Liver (tissue), 9 donors: Measurements from ENCODE around the gene C18orf54. TPM values are rescaled to one million over a fixed set of nuclear protein-coding genes. Genes with fewer than 3 reads are reported as not detected.

Source experiments
- DNase-seq: peaks from one replicate; pipeline ENCODE4 v3.0.0-alpha.2; 2017; ENCODE audit warnings: low spot score
- H3K27ac ChIP-seq, 2 donors: one replicate each; pipeline ENCODE4 v1.7.0; 2013; ENCODE audit warnings: inconsistent platforms in 2 of 2, low read length in 2 of 2, control low read depth in 1 of 2, low read depth in 1 of 2, mild to moderate bottlenecking in 1 of 2
- H3K27me3 ChIP-seq, 4 donors: one replicate each; pipeline versions ENCODE4 v1.6.1 to v1.7.0; 2013; ENCODE audit warnings: low read length in 3 of 4, inconsistent platforms in 1 of 4, mild to moderate bottlenecking in 1 of 4, moderate library complexity in 1 of 4; ENCODE audit not compliant: control insufficient read depth in 4 of 4, insufficient read depth in 4 of 4
- H3K36me3 ChIP-seq, 4 donors: one replicate each; pipeline versions ENCODE4 v1.6.1 to v1.7.0; 2013; ENCODE audit warnings: low read length in 3 of 4, mild to moderate bottlenecking in 3 of 4, low read depth in 1 of 4, moderate library complexity in 1 of 4; ENCODE audit not compliant: control insufficient read depth in 4 of 4, insufficient read depth in 3 of 4
- H3K4me1 ChIP-seq, 4 donors: one replicate each; pipeline versions ENCODE4 v1.6.1 to v1.7.0; 2013; ENCODE audit warnings: low read length in 3 of 4, mild to moderate bottlenecking in 3 of 4, moderate library complexity in 1 of 4; ENCODE audit not compliant: control insufficient read depth in 4 of 4, insufficient read depth in 4 of 4
- H3K4me3 ChIP-seq, 3 donors: one replicate each; pipeline versions ENCODE4 v1.6.1 to v1.7.0; 2013; ENCODE audit warnings: low read length in 3 of 3, control low read depth in 1 of 3, low read depth in 1 of 3, mild to moderate bottlenecking in 1 of 3
- H3K9ac ChIP-seq, 2 donors: one replicate each; pipeline ENCODE4 v1.7.0; 2013; ENCODE audit warnings: low read length in 2 of 2, mild to moderate bottlenecking in 2 of 2, moderate library complexity in 2 of 2, control low read depth in 1 of 2, low read depth in 1 of 2
- H3K9me3 ChIP-seq, 4 donors: one replicate each; pipeline versions ENCODE4 v1.6.1 to v1.7.0; 2013; ENCODE audit warnings: low read length in 3 of 4; ENCODE audit not compliant: control insufficient read depth in 4 of 4
- ATF3 ChIP-seq: IDR thresholded peaks from 2 replicates; pipeline ENCODE4 v1.6.1; 2016; ENCODE audit warnings: antibody characterized with exemption
- CTCF ChIP-seq: fragments of 150-350 bp; IDR thresholded peaks from 2 replicates; pipeline ENCODE4 v1.5.1; 2017; ENCODE audit warnings: improper control_type of control experiment, low read depth, low read length; ENCODE audit not compliant: missing input control
- EGR1 ChIP-seq, 2 donors: IDR thresholded peaks; 2 replicates each; pipeline ENCODE4 v1.6.1; 2016 to 2018; ENCODE audit warnings: antibody characterized with exemption in 2 of 2, low read depth in 2 of 2
- FOXA1 ChIP-seq: IDR thresholded peaks from 2 replicates; pipeline ENCODE4 v1.6.1; 2016; ENCODE audit warnings: antibody characterized with exemption
- FOXA2 ChIP-seq: IDR thresholded peaks from 2 replicates; pipeline ENCODE4 v1.6.1; 2016; ENCODE audit warnings: antibody characterized with exemption
- GABPA ChIP-seq, 2 donors: IDR thresholded peaks in 1 of 2; conservative IDR thresholded peaks in 1 of 2; 2 replicates each; pipeline ENCODE4 v1.6.1; 2016; ENCODE audit warnings: antibody characterized with exemption in 2 of 2, mild to moderate bottlenecking in 1 of 2, moderate library complexity in 1 of 2
- HNF4G ChIP-seq: IDR thresholded peaks from 2 replicates; pipeline ENCODE4 v1.6.1; 2016; ENCODE audit warnings: antibody characterized with exemption
- JUND ChIP-seq, 2 donors: IDR thresholded peaks; 2 replicates each; pipeline ENCODE4 v1.6.1; 2016; ENCODE audit warnings: antibody characterized with exemption in 2 of 2
- MAX ChIP-seq: IDR thresholded peaks from 2 replicates; pipeline ENCODE4 v1.6.1; 2016; ENCODE audit warnings: antibody characterized with exemption
- NR2F2 ChIP-seq: IDR thresholded peaks from 2 replicates; pipeline ENCODE4 v1.6.1; 2016; ENCODE audit warnings: antibody characterized with exemption
- RAD21 ChIP-seq, 2 donors: IDR thresholded peaks; 2 replicates each; pipeline ENCODE4 v1.6.1; 2016; ENCODE audit warnings: antibody characterized with exemption in 2 of 2, mild to moderate bottlenecking in 2 of 2
- REST ChIP-seq: IDR thresholded peaks from 2 replicates; pipeline ENCODE4 v1.6.1; 2016; ENCODE audit warnings: antibody characterized with exemption, mild to moderate bottlenecking
- RXRA ChIP-seq, 2 donors: IDR thresholded peaks; 2 replicates each; pipeline ENCODE4 v1.6.1; 2017 to 2018; ENCODE audit warnings: antibody characterized with exemption in 2 of 2, mild to moderate bottlenecking in 1 of 2
- SP1 ChIP-seq: IDR thresholded peaks from 2 replicates; pipeline ENCODE4 v1.6.1; 2018; ENCODE audit warnings: antibody characterized with exemption, mild to moderate bottlenecking
- YY1 ChIP-seq: IDR thresholded peaks from 2 replicates; pipeline ENCODE4 v1.6.1; 2016; ENCODE audit warnings: antibody characterized with exemption, mild to moderate bottlenecking
- ZBTB33 ChIP-seq: IDR thresholded peaks from 2 replicates; pipeline ENCODE4 v1.6.1; 2016; ENCODE audit warnings: antibody characterized with exemption
- WGBS: extraction: QIAGEN DNeasy Blood & Tissue Kit; methylation state at CpG from one replicate; pipeline ENCODE4 v1.1.7; 2013; 5-methylcytosine and 5-hydroxymethylcytosine counted together
- polyA plus RNA-seq, 2 donors: library from polyadenylated mRNA; stranded (reverse) in 1 of 2; unstranded in 1 of 2; fragments of 200-250 nt in 1 of 2; fragments of >200 nt in 1 of 2; fragmentation: Nextera tagmentation in 1 of 2; extraction: Ambion mirVana in 1 of 2; gene quantifications; one replicate each; pipeline versions ENCODE4 v1.2.1 to v1.2.3, GENCODE V29; 2013 to 2015
- total RNA-seq, 2 donors: library from RNA; depleted of rRNA; stranded (reverse); fragments of >200 nt; gene quantifications; one replicate each; pipeline ENCODE4 v1.2.3, GENCODE V29; 2014
- donor health status: healthy.
- donor health status: healthy.
- donor health status: healthy.
- donor health status: healthy.
- donor health status: healthy.

The C18orf54 gene
- total and polyA plus RNA-seq, 4 donors, result 0.21 to 4.9 (median 0.33) TPM

- TF ChIP-seq CTCF (no peak), FOXA1 (no peak), NR2F2 (no peak)
- no peak overlapping the region for H3K9ac ChIP-seq
- 72% methylated on average over 3 of the region's 3 CpGs for WGBS
Measured at GRCh38 chr18:54360406-54360805, 2.7 kb downstream of the C18orf54 start.

GRCh38 chr18:54378057-54378456 is 20.4 kb downstream of the C18orf54 start:
- Histone ChIP-seq H3K27me3 (no peaks in the 10 kb centered on the region), H3K9ac (no peak overlapping the region), H3K4me3 (no peak overlapping the region), H3K36me3 (peaks cover 0 to 2% (median 0%) of the 10 kb centered on the region in 4 donors), H3K27ac (no peak overlapping the region), H3K9me3 (no peaks in the 10 kb centered on the region), H3K4me1 (no peaks in the 10 kb centered on the region)
- TF ChIP-seq HNF4G (no peak), CTCF (no peak), YY1 (no peak), ZBTB33 (no peak), FOXA2 (no peak), SP1 (no peak), RXRA (IDR thresholded peaks at IDR 0.05) (no peak), MAX (no peak), GABPA (IDR thresholded peaks at IDR 0.05 in 1 of 2, conservative IDR thresholded peaks at IDR 0.05 in 1 of 2) (no peak), REST (no peak), RAD21 (IDR thresholded peaks at IDR 0.05) (no peak), JUND (IDR thresholded peaks at IDR 0.05) (no peak), FOXA1 (no peak), EGR1 (IDR thresholded peaks at IDR 0.05; ENCODE audit: low read depth in 2 of 2) (no peak), NR2F2 (no peak), ATF3 (no peak)
- 95% methylated on average over 4 of the region's 4 CpGs for WGBS
- DNase-seq, result no peak

More at GRCh38 chr18:54360406-54360805, 2.7 kb downstream of the C18orf54 start:
- peaks cover 0 to 19% (median 11%) of the 10 kb centered on the region in 4 donors for H3K4me1 ChIP-seq
- H3K27me3 ChIP-seq, result no peaks in the 10 kb centered on the region
- DNase-seq, result no peak
- H3K9me3 ChIP-seq, result no peaks in the 10 kb centered on the region
- H3K27ac ChIP-seq, result no peak overlapping the region
- H3K4me3 ChIP-seq, result no peak overlapping the region
- H3K36me3 ChIP-seq, result no peaks in the 10 kb centered on the region
